ENCODE data around the gene ITGB1BP1. TPM values are rescaled to one million over a fixed set of nuclear protein-coding genes. Genes with fewer than 3 reads are reported as not detected.

The ITGB1BP1 gene, protein sequence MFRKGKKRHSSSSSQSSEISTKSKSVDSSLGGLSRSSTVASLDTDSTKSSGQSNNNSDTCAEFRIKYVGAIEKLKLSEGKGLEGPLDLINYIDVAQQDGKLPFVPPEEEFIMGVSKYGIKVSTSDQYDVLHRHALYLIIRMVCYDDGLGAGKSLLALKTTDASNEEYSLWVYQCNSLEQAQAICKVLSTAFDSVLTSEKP
- total RNA-seq (2011; cell fraction: chromatin; rRNA removed; ENCODE audit: low replicate concordance): 25.1 and 41.2 TPM in 2 replicates
- 12.7 and 15.7 TPM in 2 replicates for total RNA-seq (2011; cell fraction: nucleolus; rRNA removed)
- 28.8 TPM in 2 replicates for total RNA-seq (2011; cell fraction: nucleoplasm; rRNA removed)
- 45.6 and 49.9 TPM in 2 replicates for total RNA-seq (2014; rRNA removed)
- total RNA-seq (2014; rRNA removed; fragmentation: Illumina TruSeq; extraction: Trizol): 45.7 and 56.2 TPM in 2 replicates
- 39.2 and 44.1 TPM in 2 replicates for total RNA-seq (2015; rRNA removed; fragmentation: Illumina TruSeq; extraction: Trizol)
- total RNA-seq (2021): 94.3 and 99.4 TPM in 2 replicates
- 64.0 and 95.3 TPM in 2 replicates for polyA plus RNA-seq (2011; rRNA removed)
- polyA plus RNA-seq (2011; cell fraction: cytosol; rRNA removed): 35.4 and 40.8 TPM in 2 replicates
- 28.1 and 35.0 TPM in 2 replicates for polyA plus RNA-seq (2011; cell fraction: nucleus; rRNA removed)
- polyA plus RNA-seq (2012): 51.3 and 95.2 TPM in 2 replicates
- polyA plus RNA-seq (2014; fragmentation: Illumina TruSeq; extraction: Trizol): 55.2 and 59.8 TPM in 2 replicates
- 10 to 100 TPM; 37.8 to 50.4 TPM for polyA plus RNA-seq (2014; fragmentation: Nextera tagmentation; extraction: Ambion mirVana)
- 66.3 and 72.1 TPM in 2 replicates for polyA plus RNA-seq (2014; rRNA removed)
- polyA minus RNA-seq (2011; rRNA and poly(A)+ RNA removed): 27.7 and 38.9 TPM in 2 replicates
- polyA minus RNA-seq (2011; cell fraction: cytosol; rRNA and poly(A)+ RNA removed): 12.0 and 16.9 TPM in 2 replicates
- 7.1 and 12.2 TPM in 2 replicates for polyA minus RNA-seq (2011; cell fraction: nucleus; rRNA and poly(A)+ RNA removed)
- Bru-seq, nascent RNA: percentile 70 among the genes with signal in this experiment
- percentile 69 among the genes with signal in this experiment for BruChase-seq, experiment 1, labeled RNA remaining after a 2-hour chase
- BruChase-seq, experiment 2, labeled RNA remaining after a 6-hour chase: percentile 70 among the genes with signal in this experiment
- long read RNA-seq, experiment 1, full-length matches to known transcripts: 52 of 107 reads
- long read RNA-seq, experiment 1, partial matches to known transcripts: 13 of 107 reads
- long read RNA-seq, experiment 1, other reads (novel, unspliced or antisense): 42 of 107 reads
- long read RNA-seq, experiment 2, full-length matches to known transcripts: 61 of 95 reads
- long read RNA-seq, experiment 2, partial matches to known transcripts: 4 of 95 reads
- long read RNA-seq, experiment 2, other reads (novel, unspliced or antisense): 30 of 95 reads
- long read RNA-seq, experiment 3, full-length matches to known transcripts: 43 of 71 reads
- long read RNA-seq, experiment 3, partial matches to known transcripts: 1 of 71 reads
- long read RNA-seq, experiment 3, other reads (novel, unspliced or antisense): 27 of 71 reads

- H3K9me1 ChIP-seq (ENCODE audit: control insufficient read depth, insufficient read depth, low read length): no peaks in the 10 kb centered on the region
- H4K20me1 ChIP-seq (replicated peaks; ENCODE audit: control insufficient read depth, insufficient read depth, low read length): no peaks in the 10 kb centered on the region
- intact Hi-C loops (cut with micrococcal nuclease) (loop anchor here (5.0 kb wide), 3 partner anchors 129 to 281 kb away; partner anchors contain the start of gene ASAP2), in situ Hi-C loops (cut with MboI) (no loop called here)
- peaks cover 19 to 29% of the 10 kb centered on the region in 2 experiments; a peak in 4 of 5 replicates for H3K4me1 ChIP-seq (replicated peaks in 1 of 2; ENCODE audit: control insufficient read depth in 2 of 2, insufficient read depth in 2 of 2, low read length in 2 of 2)
- WGBS (ENCODE audit: insufficient coverage, low coverage, missing lambda C conversion rate): under 1% methylated on average over 63 of the region's 91 CpGs
- H3K27me3 ChIP-seq (ENCODE audit: control insufficient read depth in 2 of 2, insufficient read depth in 2 of 2, low read length in 2 of 2): no peaks in the 10 kb centered on the region
- H3K9ac ChIP-seq (ENCODE audit: insufficient read depth in 1 of 2, low read depth in 2 of 2, low read length in 2 of 2): peak within 1 kb of the TSS; percentile 96 to 100
- H3K4me3 ChIP-seq: peak within 1 kb of the TSS; percentile 90
- no TSS peak for BruUV-seq (replicated peaks)
- peak within 1 kb of the TSS; percentile 97 for H2AFZ ChIP-seq (ENCODE audit: low read depth, low read length)
- CTCF ChIA-PET (ENCODE audit: low intra/inter-chr PET ratio): no interaction called here
- H3K36me3 ChIP-seq (ENCODE audit: control insufficient read depth, insufficient read depth, low read length): peaks cover 18% of the 10 kb centered on the region
- H3K27ac ChIP-seq (ENCODE audit: extremely low read depth, low read depth, low read length): peak within 1 kb of the TSS; percentile 90
- DNase-seq (ENCODE audit: extremely low read depth in 1 of 4, low spot score in 3 of 4): peak; percentile 99
- POLR2A ChIA-PET: interaction anchor here (0.6 to 1.6 kb wide), 10 partner anchors 9 to 284 kb away, joined by 3 to 5 read pairs (median 3); partner anchors contain the start of gene ASAP2
- no peaks in the 10 kb centered on the region for H3K9me3 ChIP-seq (replicated peaks; ENCODE audit: control insufficient read depth, insufficient read depth, low read depth, low read length)
- H3K4me2 ChIP-seq (ENCODE audit: insufficient read depth, low read length): peak within 1 kb of the TSS; percentile 95
- FAIRE-seq: peak; percentile 92
- H3K79me2 ChIP-seq (ENCODE audit: control insufficient read depth, insufficient read depth, low read length): peaks cover 54% of the 10 kb centered on the region
- peak; percentile 93 for ATAC-seq
- peak; percentile 71 for TF ChIP-seq DIDO1 (tag; IDR thresholded peaks at IDR 0.05; ENCODE audit: low read depth)
- TF ChIP-seq TCFL5 (CRISPR knock-in tag; conservative IDR thresholded peaks at IDR 0.05): no peak
- TF ChIP-seq ZNF316 (IDR thresholded peaks at IDR 0.05): no peak
- peak; percentile 46 to 82; a peak in 1 of 4 replicates for TF ChIP-seq TEAD1 (CRISPR knock-in tag; IDR thresholded peaks at IDR 0.05)
- TF ChIP-seq XRCC5 (IDR thresholded peaks at IDR 0.05; ENCODE audit: low read depth, low read length): peak; percentile 94
- TF ChIP-seq EGR1 (conservative IDR thresholded peaks at IDR 0.05): peak; percentile 92
- TF ChIP-seq GMEB1 (CRISPR knock-in tag; IDR thresholded peaks at IDR 0.05): peak; percentile 45; the same call in 1 of the 2 replicates
- peak; percentile 71 for TF ChIP-seq ELF2 (CRISPR knock-in tag; IDR thresholded peaks at IDR 0.05)
- no peak for TF ChIP-seq ZNF146 (CRISPR knock-in tag; IDR thresholded peaks at IDR 0.05; ENCODE audit: unreplicated experiment)
- peak; percentile 72; the same call in 1 of the 2 replicates for TF ChIP-seq GATAD2B (IDR thresholded peaks at IDR 0.05; ENCODE audit: borderline replicate concordance)
- TF ChIP-seq HMGN3 (IDR thresholded peaks at IDR 0.05; ENCODE audit: borderline replicate concordance, extremely low read depth, insufficient read length, low read depth, low read length): peak; percentile 75
Measured at GRCh38 chr2:9423100-9423921, at the start of gene ITGB1BP1, which contains the start of gene CPSF3. Gene ITGB1BP1 (minus strand): TSS chr2:9423528. CDS start chr2:9418697, 4,831 bp downstream. Gene CPSF3 (plus strand): TSS chr2:9423654. CDS start chr2:9423774, 120 bp downstream.
